ENCODE measurements around the gene IRGC.
A peak's percentile ranks its signal among the peaks of the same experiment; 100 is the strongest.

The IRGC gene

DNA sequence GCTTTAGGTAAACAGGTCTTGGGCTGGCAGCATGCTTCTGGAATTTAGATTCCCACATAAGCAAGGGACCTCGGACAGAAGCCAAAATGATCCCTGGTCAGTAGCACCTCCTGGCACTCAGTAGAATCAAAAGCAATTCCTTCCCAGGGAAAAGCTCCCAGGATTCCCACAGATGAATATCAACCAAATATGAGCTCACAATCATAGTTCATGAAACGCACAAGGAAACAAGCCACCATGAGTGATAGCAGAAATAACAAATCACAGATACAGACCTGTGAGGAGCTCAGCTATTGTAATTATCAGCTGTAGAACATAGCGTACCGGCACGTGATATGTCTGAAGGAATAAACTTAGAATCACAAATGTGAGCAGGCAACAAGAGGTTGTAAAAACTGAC, 24.1 kb upstream of the IRGC start:
- no peak for DNase-seq

DNA sequence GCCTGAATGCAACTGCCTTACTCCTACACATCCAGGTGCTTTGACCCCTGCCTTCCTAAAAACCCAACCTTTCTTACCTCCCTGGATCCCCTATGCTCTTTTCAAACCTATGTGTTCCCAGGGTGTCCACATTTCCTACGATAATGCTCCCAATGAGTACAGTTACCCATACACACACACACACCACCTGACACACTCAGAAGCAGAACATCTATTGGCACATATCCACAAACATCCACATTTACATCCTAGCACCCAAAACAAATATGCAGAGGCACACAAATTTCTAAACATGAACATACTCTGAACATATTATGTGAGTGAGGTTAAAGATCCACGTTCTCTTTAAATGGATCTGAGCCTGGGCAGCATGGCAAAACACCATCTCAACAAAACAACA, 23.5 kb upstream of the IRGC start:
- no peak for DNase-seq

DNA sequence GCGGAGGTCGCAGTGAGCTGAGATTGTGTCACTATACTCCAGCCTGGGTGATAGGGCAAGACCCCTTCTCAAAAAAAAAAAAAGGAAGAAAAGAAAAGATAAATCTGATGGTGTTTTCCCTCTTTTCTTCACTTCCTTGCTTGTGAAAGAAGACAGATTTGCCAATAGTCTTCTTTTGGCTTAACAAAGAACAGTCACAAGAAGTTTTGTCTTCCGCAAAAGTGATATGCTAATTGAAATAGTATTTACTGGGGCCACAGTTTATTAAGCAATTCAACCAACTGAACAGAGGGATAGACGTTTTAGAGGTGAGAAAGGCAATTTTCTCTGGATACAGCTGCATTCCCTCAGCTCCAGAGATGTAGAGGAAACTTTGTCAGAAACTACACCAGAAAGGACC, 23.0 kb upstream of the IRGC start:
- no peak for DNase-seq

- no peak for DNase-seq
Measured at GRCh38 chr19:43694553-43694952, 21.3 kb upstream of the IRGC start.

- no peak for DNase-seq
Measured at GRCh38 chr19:43695985-43696704, 19.7 kb upstream of the IRGC start.

DNA sequence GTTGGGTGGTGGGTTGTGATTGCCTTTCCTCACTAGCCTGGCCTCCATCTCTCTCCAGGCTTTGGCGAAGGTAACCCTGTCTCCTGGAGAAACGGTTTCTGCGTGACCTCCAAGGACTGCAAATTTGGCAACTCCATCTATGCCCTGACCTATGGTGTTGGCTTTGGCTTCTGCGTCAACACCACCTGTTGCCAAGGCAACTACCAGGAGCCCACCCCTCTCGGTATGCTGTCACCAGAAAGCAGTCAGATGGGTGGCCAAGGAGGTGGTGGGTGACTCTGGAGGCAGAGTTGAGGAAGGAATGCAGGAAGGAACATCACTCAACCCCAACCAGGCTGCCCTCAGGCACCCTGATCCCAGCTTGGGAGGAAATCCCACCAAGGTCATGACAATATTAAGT, 18.6 kb upstream of the IRGC start:
- no peak for DNase-seq

DNA sequence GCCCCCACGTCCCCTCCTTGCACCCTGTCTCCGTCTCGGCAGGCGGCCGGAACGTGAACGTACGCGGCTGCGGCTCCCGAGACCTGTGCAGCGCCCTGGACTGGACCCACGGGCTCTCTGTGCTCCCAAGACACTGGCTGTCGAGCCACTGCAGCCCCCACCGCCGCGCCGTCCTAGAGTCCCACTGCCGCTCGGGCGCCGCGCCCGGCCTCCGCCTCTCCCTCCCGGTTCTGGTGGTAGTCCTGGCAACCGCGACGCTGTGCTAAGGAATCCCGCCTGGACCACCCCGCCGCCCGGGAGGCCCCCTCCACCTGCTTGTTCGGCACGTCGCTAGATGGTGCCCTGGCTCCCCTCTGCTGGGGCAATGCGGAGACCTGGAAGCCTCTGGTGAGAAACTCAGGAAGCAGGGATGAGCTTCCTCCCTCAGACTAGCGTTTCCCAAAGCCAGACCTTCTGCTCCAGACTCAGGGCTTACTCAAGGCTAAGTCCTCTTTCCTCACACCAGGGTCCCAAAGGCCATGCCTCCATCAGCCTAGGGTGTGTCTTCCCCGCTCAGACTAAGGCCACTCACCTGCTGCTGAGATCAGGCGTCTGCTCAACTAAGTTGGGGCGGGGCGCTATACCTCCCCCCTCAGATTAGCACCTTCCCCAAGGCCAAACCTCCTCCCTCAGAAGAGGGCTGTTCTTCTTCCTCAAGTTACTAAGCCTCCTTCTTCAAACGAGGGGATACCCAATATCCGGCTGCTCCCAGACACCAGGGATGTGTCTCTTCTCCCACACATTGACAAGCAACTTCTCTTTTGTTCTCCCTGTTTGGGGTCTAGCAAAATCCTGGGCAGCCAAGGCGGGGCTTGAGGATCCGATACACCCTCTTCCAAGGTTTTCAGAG, 16.1 kb upstream of the IRGC start:
- peak; percentile 35 for DNase-seq

GRCh38 chr19:43700395-43701000, 15.4 kb upstream of the IRGC start:
- no peak for DNase-seq

- no peak for DNase-seq
Measured at GRCh38 chr19:43704002-43704705, 11.7 kb upstream of the IRGC start.

GRCh38 chr19:43705729-43706128, 10.1 kb upstream of the IRGC start:
- no peak for DNase-seq

GRCh38 chr19:43707158-43707712, 8.6 kb upstream of the IRGC start:
- no peak for DNase-seq

GRCh38 chr19:43708716-43709115, 7.2 kb upstream of the IRGC start:
- no peak for DNase-seq

- no peak for DNase-seq
Measured at GRCh38 chr19:43711751-43712355, 4.0 kb upstream of the IRGC start.

GRCh38 chr19:43713208-43713607, 2.7 kb upstream of the IRGC start:
- DNase-seq, result no peak

DNA sequence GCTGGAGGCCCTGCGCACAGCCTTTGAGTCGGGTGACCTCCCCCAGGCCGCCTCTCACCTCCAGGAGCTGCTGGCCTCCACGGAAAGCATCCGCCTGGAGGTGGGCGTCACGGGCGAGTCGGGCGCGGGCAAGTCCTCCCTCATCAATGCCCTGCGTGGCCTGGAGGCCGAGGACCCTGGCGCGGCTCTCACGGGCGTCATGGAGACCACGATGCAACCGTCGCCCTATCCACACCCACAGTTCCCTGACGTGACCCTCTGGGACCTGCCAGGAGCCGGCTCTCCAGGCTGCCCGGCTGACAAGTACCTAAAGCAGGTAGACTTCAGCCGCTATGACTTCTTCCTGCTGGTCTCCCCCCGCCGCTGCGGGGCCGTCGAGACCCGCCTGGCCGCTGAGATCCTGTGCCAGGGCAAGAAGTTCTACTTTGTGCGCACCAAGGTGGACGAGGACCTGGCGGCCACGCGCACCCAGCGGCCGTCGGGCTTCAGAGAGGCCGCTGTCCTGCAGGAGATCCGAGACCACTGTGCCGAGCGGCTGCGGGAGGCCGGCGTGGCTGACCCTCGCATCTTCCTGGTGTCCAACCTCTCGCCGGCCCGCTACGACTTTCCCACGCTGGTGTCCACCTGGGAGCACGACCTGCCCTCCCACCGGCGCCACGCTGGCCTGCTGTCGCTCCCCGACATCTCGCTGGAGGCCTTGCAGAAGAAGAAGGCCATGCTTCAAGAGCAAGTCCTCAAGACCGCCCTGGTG, 2.9 kb downstream of the IRGC start:
- DNase-seq, result no peak

GRCh38 chr19:43719378-43719868, 3.5 kb downstream of the IRGC start:
- DNase-seq, result no peak

GRCh38 chr19:43719918-43720317, 4.0 kb downstream of the IRGC start:
- DNase-seq, result no peak

DNA sequence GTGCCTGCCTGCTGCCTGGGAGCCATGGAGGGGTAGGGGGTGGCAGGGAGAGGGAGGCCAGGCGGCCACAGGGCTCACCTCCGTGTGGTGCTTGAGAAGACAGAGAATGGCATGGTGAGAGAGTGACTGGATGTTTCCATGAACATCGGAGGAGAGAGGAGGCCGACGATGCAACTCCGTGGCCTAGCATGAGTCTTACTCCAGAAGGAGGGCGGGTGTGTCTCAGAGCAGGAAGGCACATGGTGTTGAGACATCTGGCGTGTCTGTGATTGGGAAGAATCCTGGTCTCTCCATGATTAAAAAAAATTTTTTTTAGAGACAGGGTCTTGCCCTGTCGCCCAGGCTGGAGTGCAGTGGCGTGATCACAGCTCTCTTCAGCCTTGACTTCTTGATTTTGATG, 5.1 kb downstream of the IRGC start:
- no peak for DNase-seq

DNA sequence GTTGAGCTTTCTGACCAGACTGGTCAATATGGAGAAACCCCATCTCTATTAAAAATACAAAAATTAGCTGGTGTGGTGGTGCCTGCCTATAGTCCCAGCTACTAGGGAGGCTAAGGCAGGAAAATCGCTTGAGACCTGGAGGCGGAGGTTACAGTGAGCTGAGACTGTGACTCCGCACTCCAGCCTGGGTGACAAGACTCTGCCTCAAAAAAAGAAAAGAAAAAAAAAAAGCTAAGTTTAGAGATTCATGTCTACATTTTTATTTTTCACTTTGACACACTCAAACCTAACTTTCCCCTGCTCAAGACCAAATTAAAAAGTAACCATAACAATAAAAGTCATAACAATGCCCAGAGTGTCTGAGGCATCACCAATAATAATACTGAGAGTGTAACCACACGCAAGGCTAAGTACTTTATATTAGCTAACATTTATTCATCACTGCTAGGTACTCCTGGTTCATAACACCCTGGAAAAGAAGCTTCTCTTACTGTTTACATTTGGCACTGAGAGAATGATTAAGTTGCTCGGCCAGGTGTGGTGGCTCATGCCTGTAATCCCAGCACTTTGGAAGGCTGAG, 5.7 kb downstream of the IRGC start:
- DNase-seq, result no peak

- DNase-seq, result no peak
Measured at GRCh38 chr19:43723588-43723987, 7.7 kb downstream of the IRGC start.

DNA sequence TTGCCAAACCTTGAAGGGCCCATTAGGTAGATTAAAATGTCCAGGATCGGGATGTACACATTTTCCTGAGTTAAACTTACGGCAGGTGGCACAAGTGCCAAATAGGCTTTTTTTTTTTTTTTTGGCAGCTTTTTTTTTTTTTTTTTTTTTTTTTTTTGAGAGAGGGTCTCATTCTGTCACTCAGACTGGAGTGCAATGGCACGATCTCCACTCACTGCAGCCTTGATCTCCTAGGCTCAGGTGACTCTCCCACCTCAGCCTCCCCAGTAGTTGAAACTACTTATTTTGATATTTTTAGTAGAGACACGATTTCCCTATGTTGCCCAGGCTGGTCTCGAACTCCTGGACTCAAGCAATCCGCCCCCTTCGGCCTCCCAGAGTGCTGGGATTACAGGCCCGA, 9.0 kb downstream of the IRGC start:
- no peak for DNase-seq

Data from DMS79 (cell line).